NCI-H2107 (cell line): ENCODE data around the gene DDX17.

Source experiments
- DNase-seq: peaks from one replicate; lab custom pipeline; 2025; lab: John Stamatoyannopoulos, UW

Gene DDX17

DNA sequence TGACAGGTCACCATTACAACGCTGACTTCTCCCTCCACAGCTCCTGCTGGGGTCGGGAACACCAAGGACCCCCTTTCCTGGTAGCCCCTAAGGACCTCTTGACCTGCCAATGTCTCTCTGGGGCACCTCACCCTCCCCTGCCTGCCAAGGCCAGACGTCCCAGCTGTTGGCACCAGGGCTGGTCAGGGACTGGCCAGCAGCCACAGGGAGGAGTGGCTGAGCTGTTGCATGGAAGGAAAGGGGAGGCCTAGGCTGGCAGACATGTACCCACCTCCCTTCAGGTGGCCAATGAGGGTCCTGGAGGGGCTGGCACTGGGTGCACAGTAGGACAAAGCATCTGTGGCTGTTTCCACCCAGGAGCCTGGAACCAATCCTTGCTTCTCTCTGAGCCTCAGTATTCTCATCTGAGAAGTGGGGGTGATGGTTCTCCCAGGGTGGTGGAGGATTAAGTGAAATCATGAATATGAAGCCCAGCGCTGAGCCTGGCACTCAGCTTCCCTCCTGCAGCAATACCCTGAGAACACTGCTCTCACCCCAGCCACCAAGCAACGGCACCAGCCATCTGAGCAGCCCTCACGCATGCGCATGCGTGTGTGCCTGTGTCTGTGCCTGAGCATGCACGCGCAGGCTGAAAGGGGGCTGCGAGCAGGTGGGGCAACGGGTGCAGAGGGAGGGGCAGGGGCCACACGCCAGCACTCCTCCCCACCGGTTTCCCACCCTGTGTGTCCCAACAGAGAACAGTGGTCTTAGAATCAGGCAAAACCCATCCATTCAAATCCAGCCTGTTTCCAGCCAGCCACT, 57.0 kb downstream of the DDX17 start:
- no peak for DNase-seq

DNA sequence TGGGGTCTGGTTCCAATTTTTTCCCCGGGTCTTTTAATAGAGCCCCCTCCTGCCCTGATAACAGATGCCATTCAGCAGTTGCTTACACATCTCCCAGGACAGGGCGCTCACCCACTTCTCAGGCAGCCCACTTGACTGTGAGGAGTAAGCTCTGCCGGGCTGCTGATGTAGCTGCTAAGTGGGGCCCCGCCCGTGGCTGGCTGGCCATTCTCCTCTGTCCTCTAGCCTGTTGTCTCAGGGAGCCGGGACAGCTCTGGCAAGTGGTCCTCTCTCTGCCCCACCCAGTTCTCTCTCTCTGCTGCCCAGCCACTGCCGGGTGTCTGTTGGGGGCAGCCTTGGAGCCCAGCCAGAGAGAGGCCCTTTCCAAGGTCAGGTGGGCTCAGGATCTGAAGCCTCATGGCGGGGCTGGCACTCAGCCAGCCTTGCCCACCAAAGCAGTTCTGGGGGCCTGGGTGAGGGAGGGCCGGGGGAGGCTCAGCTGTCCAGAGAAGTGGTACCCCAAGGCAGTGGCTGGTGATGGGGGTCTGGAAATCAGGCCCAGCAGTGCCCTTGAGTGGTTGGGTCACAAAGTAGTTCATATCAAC, 60.0 kb downstream of the DDX17 start:
- DNase-seq = no peak

DNA sequence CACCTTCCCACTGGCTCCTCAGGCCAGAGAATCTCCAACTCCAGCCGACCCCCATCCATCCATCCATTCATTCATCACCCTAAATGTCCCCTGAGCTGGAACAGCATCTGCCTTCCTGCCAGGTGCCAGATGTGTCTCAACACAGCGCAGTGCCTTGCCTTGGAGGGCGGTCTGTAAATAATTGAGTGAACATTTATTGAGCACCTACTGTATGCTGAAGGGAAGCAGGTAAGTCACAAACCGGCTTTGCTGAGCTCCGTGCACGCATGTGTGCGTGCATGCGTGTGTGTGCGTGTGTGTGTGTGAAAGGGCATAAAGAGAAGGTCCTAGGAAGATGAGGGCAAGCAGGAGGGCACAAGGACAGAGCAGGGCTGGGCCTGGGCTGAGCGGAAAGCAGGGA, 61.3 kb downstream of the DDX17 start:
- DNase-seq = no peak

DNA sequence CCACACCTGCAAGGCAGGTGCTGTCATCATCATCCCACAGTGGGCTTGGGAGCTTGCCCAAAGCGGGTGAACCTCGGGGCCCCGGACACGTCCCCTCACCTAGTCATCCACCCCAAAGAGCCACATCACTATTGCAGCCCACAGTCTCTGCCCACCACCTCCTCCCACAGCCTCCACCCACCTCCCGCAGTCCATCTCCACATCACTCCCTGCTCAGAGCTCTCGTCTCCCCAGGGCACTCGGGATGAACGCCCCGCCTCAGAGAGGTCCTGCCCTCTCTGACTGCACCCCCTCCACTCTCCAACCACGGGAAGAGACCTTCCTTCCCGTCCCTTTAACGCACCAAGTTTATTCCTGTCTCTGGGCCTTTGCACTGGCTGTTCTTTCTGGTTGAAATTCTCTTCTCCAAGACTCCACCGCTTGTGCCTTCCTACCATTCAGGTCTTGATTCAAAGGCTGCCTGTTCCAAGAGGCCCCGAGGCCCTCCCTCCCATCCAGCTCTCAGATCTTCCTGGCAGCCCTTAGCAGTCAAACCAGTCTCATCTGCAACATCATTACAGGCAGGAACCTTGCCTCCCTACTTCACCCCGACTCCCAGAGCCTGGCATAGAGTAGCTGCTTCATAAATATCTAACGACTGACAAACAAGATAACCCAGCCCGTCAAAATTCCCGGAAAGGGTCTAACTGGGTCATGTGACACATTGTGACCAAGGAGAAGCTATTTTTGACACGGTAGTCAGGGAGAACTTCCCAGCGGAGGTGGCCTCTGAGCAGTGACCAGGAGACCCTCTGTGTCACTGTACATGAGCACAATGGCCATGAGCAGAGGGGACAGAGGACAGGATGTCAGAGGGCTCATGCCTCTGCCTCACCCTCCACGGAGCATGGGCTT, 62.2 kb downstream of the DDX17 start:
- no peak for DNase-seq

DNA sequence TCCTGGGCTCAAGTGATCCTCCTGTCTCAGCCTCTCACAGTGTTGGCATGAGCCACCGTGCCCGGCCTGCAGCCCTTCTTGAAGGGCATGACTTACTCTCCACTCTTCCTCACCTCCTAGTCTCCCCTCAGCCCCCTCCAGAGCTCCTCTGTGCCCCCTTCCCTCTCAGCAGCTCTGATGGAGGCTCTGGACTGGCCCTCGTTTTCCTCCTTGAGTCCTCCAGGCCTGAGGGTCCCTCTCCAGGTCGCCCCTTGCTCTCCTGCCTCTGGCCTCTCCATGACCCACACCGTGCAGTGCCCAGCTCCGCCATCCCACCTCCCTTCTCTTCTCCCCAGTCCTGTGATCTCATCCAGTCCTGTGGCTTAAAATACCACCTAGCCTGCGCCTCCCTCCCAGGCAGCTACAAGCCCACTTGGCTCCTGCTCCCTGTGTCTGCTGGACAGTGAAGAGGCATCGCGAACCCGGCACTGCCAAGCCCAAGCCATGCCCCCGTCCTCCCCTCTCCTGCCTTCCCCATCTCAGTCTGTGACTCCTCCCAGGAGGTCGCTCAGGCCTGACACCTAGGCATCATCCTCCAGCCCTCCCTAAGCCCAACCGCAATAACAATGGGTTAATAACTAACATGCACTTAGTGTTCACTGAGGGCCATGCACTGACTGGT, 63.0 kb downstream of the DDX17 start:
- no peak for DNase-seq

DNA sequence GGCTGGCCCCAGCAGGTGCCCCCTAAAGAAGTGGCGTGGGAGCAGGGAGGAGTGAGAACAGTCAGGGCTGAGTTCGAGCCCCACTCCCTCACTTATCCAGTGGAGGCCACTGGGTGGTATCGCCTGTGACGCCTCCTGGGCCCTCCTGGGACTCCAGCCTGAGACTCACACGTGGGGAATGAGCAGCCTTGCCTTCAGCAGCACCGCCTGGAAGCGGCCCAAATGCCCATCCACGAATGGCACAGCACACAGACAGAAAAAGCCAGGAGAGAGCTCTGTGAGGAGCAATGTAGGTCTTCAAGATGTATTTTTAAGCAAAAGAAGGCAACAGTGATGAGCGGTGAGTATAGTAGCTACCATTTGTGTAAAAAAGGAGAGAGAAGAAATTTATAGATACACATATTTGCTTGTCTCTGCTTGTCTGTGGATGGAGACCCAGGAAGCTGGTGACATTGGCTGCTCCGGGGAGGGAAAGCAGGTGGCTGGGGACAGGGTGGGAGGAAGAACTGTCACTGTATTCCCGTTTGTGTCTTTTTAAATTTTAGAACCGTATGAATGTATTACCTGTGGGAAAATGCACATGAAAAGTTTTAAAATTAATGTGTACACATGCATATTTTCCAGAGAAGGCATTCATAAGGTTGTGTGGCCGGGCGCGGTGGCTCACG, 64.4 kb downstream of the DDX17 start:
- no peak for DNase-seq

DNA sequence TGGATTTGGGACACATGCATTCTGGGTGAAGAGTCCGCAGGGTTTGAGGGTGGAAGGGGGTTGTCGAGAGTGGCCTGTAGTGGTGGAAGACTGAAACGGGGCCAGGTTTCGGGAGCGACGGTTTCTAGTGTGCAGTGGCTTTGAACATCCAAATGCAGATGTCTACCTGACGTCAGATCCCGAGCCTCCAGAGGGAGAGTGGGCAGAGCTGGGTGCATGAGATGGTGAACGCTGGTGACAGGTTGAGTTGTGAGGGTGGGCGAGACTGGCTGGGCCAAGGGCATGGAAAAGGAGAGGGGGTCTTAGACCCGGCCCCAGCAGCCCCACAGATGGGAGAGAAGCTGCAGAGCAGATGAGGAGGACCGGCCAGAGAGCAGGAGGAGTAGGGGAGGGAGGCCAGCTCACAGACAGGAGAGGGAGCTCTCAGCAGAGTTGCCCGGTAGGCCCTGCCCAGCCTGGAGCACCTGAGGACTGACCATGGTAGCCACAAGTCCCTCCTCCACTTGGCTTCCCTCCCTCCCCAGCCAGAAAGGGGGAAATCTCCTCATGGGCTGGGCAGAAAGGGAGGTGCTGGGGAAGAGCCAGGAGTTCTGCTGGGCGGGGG, 65.3 kb downstream of the DDX17 start:
- no peak for DNase-seq

DNA sequence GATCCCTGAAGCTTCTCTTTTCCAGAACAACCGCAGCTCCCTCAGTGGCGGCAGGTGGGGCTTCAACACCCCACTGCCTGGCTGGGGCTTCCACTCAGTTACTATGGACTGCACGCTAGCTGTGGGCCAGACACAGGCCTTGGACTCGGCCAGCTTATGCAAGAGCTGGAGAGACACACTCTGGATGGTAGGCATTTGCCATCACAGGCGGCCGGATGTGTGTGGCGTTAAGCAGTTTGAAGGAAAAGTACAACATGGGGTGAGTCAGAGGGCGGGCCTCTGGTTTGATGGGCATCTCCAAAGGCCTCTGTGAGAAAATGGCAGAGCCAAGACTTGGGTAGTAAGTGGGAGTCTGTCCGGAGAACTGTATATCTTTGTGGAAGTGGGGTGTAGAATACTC, 68.7 kb downstream of the DDX17 start:
- DNase-seq = no peak

DNA sequence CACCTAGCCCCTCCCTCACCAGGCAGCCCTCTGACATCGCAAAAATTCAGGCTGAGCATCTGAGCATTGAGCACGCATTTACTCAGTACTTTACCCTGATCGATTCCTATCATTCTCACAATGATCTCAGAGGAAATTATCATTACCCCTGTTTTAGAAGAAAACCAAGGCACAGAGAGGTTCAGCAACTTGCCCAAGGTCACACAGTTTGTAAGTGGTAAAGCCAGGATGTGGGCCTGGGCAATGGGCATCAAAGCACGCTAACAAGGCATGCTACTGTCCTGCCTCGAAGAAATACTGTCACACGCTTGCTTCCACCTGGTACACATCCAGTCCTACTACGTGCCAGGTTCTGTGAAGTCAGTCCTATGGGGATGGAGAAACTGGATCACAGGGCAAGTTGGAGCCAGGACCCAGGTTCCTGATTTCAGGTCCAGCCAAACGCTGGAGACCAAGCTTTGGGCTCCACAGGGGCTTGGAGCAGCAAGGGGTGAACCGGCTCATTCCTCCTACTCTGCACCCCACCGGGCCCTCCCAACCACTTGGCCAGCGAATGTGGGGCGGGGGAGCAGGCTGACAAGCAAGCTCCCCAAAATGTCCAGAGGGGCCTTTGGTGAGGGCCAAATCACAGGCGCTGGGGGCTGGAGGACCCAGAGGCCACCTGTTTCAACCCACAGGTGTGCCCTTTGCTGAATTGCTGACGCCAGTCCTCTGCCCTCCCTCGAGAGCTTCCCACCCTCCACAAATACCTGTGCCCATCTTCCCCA, 69.3 kb downstream of the DDX17 start:
- DNase-seq = no peak

DNA sequence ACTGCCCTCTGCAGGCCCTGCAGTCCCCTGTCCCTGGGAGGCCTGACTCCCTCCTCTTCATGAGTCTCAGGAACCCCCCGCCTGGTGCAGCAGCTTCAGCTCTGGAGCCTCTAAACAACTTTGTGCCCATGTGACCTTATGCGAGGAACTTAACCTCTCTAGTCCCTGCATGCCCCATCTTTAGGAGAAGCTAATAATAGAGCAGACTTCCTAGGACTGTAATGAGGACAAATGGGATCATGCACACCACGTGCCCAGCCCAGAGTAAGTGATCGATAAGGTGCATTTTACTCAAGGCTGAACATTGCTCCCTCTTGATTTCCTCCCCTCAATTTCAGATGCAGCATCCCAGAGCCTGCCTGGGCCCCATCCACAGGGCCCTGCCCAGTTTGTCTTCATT, 70.1 kb downstream of the DDX17 start:
- no peak for DNase-seq

DNA sequence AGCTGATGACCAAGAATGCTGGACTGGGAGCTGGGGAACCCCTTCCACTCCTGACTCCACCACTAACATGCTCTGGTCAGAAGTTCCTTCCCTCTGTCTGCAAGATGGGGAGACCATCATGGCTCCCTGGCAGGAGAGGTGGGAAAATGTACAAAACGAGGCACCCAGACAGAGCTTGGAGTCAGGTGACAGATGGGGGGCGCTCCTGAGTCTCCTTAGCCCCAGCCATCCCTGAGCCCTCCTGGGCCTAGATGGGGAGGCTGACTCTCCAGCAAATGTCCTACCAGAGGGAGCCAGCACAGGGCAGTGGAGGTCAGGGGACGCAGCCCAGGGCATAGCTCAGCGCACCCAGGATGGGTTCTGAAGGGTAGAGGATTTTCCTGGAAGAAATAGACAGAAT, 71.1 kb downstream of the DDX17 start:
- DNase-seq = no peak

DNA sequence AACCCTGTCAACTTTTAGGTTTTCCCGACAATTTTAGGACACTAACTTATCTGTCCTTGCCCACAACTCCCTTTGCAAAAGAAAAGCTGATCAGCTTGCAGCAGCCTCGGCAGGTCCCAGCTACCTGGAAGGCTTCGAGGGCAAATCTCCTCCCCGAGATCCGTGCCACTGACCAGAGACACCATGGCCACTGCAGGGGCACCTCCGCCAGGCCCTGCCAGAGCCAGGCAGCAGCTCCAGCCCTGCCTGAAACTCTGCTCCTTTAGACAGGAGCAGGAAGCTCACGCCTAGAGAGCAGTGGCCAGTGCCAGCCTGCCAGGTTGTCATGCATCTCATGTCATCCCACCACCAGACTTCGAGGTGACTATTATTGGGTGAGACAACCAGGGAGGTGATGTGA, 72.2 kb downstream of the DDX17 start:
- no peak for DNase-seq
